NB4 (cell line): Measurements from ENCODE around the gene ATOSB.

ENCODE experiments used
- CTCF ChIP-seq: IDR thresholded peaks from one replicate; pipeline ENCODE4 v1.5.1; 2012; ENCODE audit warnings: low read depth, low read length
- POLR2A ChIP-seq: IDR thresholded peaks from 2 replicates; pipeline ENCODE4 v1.6.1; 2011; ENCODE audit warnings: mild to moderate bottlenecking; ENCODE audit not compliant: insufficient read length; ENCODE audit errors: extremely low read depth

GRCh38 chr9:35069020-35069419 lies 46.6 kb downstream of the ATOSB start:
- no peak for TF ChIP-seq POLR2A
- no peak for TF ChIP-seq CTCF
